GM12878 (cell line): ENCODE data around the gene GTSE1. TPM values are rescaled to one million over a fixed set of nuclear protein-coding genes. Genes with fewer than 3 reads are reported as not detected.
A peak's percentile ranks its signal among the peaks of the same experiment; 100 is the strongest.

Experiments
- ATAC-seq: fragments of 200-7000 bp; cut with Tn5 transposase; 3 replicates; pipeline ENCODE4 v1.9.1; 2020; ENCODE audit warnings: mild to moderate bottlenecking, moderate library complexity
- BruUV-seq: library from RNA; stranded (reverse); fragments of 400-500 nt; replicated peaks from 2 replicates; lab custom pipeline; 2021; lab: Mats Ljungman, UMichigan
- CTCF ChIA-PET: fragments of 300-600 bp; sonication (Branson Sonifier 250); formaldehyde crosslinking; extraction: SDS; loops from one replicate; lab custom pipeline; 2021; ENCODE audit warnings: inconsistent platforms; lab: Yijun Ruan, JAX
- POLR2A ChIA-PET: fragments of 350-600 bp; formaldehyde crosslinking; extraction: SDS; loops from one replicate; lab custom pipeline; 2021; ENCODE audit warnings: inconsistent platforms; lab: Charles Lee
- RAD21 ChIA-PET: fragments of 300-600 bp; sonication (Branson Sonifier 250); formaldehyde crosslinking; loops from one replicate; lab custom pipeline; 2023; ENCODE audit warnings: antibody characterized with exemption; ENCODE audit not compliant: unreplicated experiment; lab: Charles Lee
- SMC1A ChIA-PET: fragments of 300-600 bp; sonication (Branson Sonifier 250); formaldehyde crosslinking; loops from one replicate; lab custom pipeline; 2023; ENCODE audit not compliant: unreplicated experiment, uncharacterized antibody; lab: Charles Lee
- DNase-seq: peaks from one replicate; pipeline ENCODE4 v3.0.0-alpha.2; 2011; ENCODE audit warnings: low read depth, low spot score
- FAIRE-seq: peaks from 3 replicates; lab custom pipeline; 2011; peaks lifted over from hg19 to GRCh38; lab: Jason Lieb, UNC
- H2AFZ ChIP-seq: 2 replicates; pipeline ENCODE4 v1.6.0; 2011; ENCODE audit warnings: low read depth, low read length, control low read depth; ENCODE audit not compliant: control insufficient read depth
- H3K27ac ChIP-seq: 2 replicates; pipeline ENCODE4 v1.5.1; 2011; ENCODE audit warnings: control low read depth; ENCODE audit not compliant: control insufficient read depth, insufficient read depth
- H3K27me3 ChIP-seq, 2 experiments: replicated peaks in 1 of 2; 2 replicates each; pipeline versions ENCODE4 v1.6.0 to v1.6.1; 2011; ENCODE audit warnings: low read length in 1 of 2; ENCODE audit not compliant: control insufficient read depth in 2 of 2, insufficient read depth in 2 of 2
- H3K36me3 ChIP-seq, 2 experiments: 2 replicates each; pipeline ENCODE4 v1.5.1; 2011; ENCODE audit warnings: low read length in 1 of 2; ENCODE audit not compliant: control insufficient read depth in 2 of 2, insufficient read depth in 2 of 2
- H3K4me1 ChIP-seq: 2 replicates; pipeline ENCODE4 v1.6.1; 2011; ENCODE audit warnings: mild to moderate bottlenecking, low read length, moderate library complexity, mixed read lengths; ENCODE audit not compliant: control insufficient read depth, insufficient read depth
- H3K4me2 ChIP-seq: 2 replicates; pipeline ENCODE4 v1.6.0; 2011; ENCODE audit warnings: control low read depth; ENCODE audit not compliant: control insufficient read depth, insufficient read depth
- H3K4me3 ChIP-seq: fragments of 200-600 bp; sonication (generic); 2 replicates; pipeline ENCODE4 v1.5.1; 2016
- H3K79me2 ChIP-seq: 2 replicates; pipeline ENCODE4 v1.6.0; 2011; ENCODE audit warnings: low read length; ENCODE audit not compliant: control insufficient read depth, insufficient read depth
- H3K9ac ChIP-seq: 2 replicates; pipeline ENCODE4 v1.8.0; 2011; ENCODE audit warnings: low read length, control low read depth, mixed read lengths; ENCODE audit not compliant: control insufficient read depth, insufficient read depth
- H3K9me3 ChIP-seq: replicated peaks from 3 replicates; pipeline ENCODE4 v1.5.1; 2011; ENCODE audit warnings: mild to moderate bottlenecking, low read length; ENCODE audit not compliant: control insufficient read depth, insufficient read depth
- H4K20me1 ChIP-seq: 2 replicates; pipeline ENCODE4 v1.6.0; 2011; ENCODE audit not compliant: control insufficient read depth, insufficient read depth
- BACH1 ChIP-seq: fragments of 450-650 bp; IDR thresholded peaks from 2 replicates; pipeline ENCODE4 v1.6.1; 2017; ENCODE audit warnings: mild to moderate bottlenecking, borderline replicate concordance
- PAX5 ChIP-seq: IDR thresholded peaks from 2 replicates; pipeline ENCODE4 v1.6.1; 2011; ENCODE audit warnings: low read depth, low read length, borderline replicate concordance
- WGBS: methylation state at CpG from one replicate; pipeline ENCODE4 v1.1.6; 2016; ENCODE audit warnings: low lambda C conversion rate; ENCODE audit not compliant: insufficient replicate concordance, insufficient coverage; ENCODE audit errors: missing lambda C conversion rate; 5-methylcytosine and 5-hydroxymethylcytosine counted together
- in situ Hi-C: fragments of 300-500 bp; cut with MboI; formaldehyde crosslinking; loops from 9 replicates; pipeline ENCODE4 v1.14.3; 2018; ENCODE audit warnings: mixed read lengths
- intact Hi-C: fragments of 100-400 bp; cut with micrococcal nuclease; formaldehyde crosslinking; loops from one replicate; pipeline ENCODE4 v1.14.2; 2022; ENCODE audit not compliant: unreplicated experiment
- polyA plus RNA-seq, 11 experiments: library from polyadenylated mRNA; depleted of rRNA in 4 of 11; unstranded in 6 of 11; stranded (reverse) in 5 of 11; fragments of >200 nt; fragmentation: Nextera tagmentation in 4 of 11; fragmentation: Illumina TruSeq in 1 of 11; extraction: Ambion mirVana in 4 of 11; extraction: Trizol in 1 of 11; gene quantifications; 1 replicate in 1 of 11; 2 replicates in 10 of 11; pipeline versions ENCODE4 v1.2.1 to v1.2.3, GENCODE V29; 2011 to 2016; ENCODE audit warnings: inconsistent platforms in 2 of 11, missing spikeins in 2 of 11, low read depth in 1 of 11
- total RNA-seq, 4 experiments: library from RNA; depleted of rRNA in 3 of 4; stranded (reverse); fragments of >200 nt in 3 of 4; fragmentation: Illumina TruSeq in 1 of 4; extraction: Trizol in 1 of 4; gene quantifications; 2 replicates each; pipeline versions ENCODE4 v1.2.1 to v1.2.3, GENCODE V29; 2013 to 2021
- TF ChIP-seq, protein P1 (sequence below): fragments of 450-650 bp; IDR thresholded peaks from 2 replicates; pipeline ENCODE4 v1.6.1; 2017; ENCODE audit warnings: mild to moderate bottlenecking, moderate library complexity
- TF ChIP-seq, protein P2 (sequence below): fragments of 450-650 bp; conservative IDR thresholded peaks from 2 replicates; pipeline ENCODE4 v1.6.1; 2017; ENCODE audit warnings: mild to moderate bottlenecking, moderate library complexity

Gene GTSE1
- total and polyA plus RNA-seq, 10 of the 15 experiments (the other 5 are each of a cell fraction or from before 2014, with no cell fraction given) = 6.6 to 46.2 (median 32.3) TPM

DNA sequence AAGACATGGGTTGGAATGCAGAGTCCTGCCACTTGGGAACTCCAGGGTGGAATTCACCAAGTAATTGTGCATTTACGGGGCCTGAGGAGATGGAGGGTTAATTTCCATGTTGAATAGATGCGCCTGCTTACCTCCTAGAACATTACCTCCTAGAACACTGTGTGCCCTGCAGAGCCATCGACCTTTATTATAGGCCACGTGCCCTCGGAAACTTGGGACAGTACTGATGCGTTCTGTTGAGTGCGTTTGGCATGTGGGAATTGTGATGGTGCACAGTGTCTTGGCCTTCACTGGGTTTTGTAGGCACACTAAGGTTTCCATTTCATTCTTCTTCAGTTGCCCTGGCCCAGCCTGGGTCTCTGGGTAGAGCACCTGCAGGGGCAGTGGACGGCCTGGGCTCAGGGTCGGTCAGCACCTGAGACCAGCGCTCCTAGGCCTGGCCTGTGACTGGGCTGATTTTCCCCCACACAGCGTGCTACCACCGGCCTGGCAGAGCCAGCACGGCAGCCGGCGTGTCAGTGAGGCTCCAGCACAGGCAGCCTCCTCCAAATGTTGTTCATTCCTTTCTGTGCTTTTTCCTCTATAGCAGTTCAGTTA is 51.5 kb downstream of the GTSE1 start (continued):
- TF ChIP-seq, protein P1, sequence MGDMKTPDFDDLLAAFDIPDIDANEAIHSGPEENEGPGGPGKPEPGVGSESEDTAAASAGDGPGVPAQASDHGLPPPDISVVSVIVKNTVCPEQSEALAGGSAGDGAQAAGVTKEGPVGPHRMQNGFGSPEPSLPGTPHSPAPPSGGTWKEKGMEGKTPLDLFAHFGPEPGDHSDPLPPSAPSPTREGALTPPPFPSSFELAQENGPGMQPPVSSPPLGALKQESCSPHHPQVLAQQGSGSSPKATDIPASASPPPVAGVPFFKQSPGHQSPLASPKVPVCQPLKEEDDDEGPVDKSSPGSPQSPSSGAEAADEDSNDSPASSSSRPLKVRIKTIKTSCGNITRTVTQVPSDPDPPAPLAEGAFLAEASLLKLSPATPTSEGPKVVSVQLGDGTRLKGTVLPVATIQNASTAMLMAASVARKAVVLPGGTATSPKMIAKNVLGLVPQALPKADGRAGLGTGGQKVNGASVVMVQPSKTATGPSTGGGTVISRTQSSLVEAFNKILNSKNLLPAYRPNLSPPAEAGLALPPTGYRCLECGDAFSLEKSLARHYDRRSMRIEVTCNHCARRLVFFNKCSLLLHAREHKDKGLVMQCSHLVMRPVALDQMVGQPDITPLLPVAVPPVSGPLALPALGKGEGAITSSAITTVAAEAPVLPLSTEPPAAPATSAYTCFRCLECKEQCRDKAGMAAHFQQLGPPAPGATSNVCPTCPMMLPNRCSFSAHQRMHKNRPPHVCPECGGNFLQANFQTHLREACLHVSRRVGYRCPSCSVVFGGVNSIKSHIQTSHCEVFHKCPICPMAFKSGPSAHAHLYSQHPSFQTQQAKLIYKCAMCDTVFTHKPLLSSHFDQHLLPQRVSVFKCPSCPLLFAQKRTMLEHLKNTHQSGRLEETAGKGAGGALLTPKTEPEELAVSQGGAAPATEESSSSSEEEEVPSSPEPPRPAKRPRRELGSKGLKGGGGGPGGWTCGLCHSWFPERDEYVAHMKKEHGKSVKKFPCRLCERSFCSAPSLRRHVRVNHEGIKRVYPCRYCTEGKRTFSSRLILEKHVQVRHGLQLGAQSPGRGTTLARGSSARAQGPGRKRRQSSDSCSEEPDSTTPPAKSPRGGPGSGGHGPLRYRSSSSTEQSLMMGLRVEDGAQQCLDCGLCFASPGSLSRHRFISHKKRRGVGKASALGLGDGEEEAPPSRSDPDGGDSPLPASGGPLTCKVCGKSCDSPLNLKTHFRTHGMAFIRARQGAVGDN = no peak

DNA sequence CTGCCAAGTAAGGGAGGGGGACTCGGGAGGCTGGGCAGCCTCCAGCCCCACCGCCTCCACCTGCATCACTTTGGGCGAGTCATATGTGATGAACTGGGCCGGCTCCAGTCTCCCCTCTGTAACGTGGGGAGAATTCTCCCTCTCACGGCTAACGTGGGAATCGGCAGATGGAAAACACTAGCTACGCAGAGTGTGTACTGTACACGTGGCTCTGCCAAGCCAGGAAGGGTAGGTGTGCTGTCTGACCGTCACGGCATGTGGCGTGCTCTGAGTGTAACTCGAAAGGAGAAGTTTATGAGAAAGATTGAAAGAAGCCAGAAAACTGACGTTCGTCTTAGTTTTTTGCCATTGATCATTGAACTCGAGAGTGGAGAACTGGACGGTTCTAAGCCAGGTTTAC is 52.6 kb downstream of the GTSE1 start:
- H4K20me1 ChIP-seq = no peaks in the 10 kb centered on the region
- ChIA-PET RAD21 (interaction anchor here (0.7 kb wide), 1 partner anchor 10 kb away, joined by 3 read pairs; no protein-coding TSS in a partner anchor), POLR2A (interaction anchor here (0.7 kb wide), 2 partner anchors 19 to 150 kb away, joined by 3 to 4 read pairs; no protein-coding TSS in a partner anchor), CTCF (interaction anchor here (0.6 to 1.0 kb wide), 3 partner anchors 193 to 494 kb away, joined by 3 to 4 read pairs (median 4); no protein-coding TSS in a partner anchor), SMC1A (interaction anchor here (1.1 to 1.2 kb wide), 2 partner anchors 11 to 13 kb away, joined by 3 read pairs; no protein-coding TSS in a partner anchor)
- no peak for FAIRE-seq
- no TSS peak for BruUV-seq
- H3K27me3 ChIP-seq = no peaks in the 10 kb centered on the region
- no peak overlapping the region for H3K9ac ChIP-seq
- H3K4me3 ChIP-seq = no peak overlapping the region
- peaks cover 17 to 52% of the 10 kb centered on the region in 2 experiments for H3K36me3 ChIP-seq
- TF ChIP-seq, protein P2, sequence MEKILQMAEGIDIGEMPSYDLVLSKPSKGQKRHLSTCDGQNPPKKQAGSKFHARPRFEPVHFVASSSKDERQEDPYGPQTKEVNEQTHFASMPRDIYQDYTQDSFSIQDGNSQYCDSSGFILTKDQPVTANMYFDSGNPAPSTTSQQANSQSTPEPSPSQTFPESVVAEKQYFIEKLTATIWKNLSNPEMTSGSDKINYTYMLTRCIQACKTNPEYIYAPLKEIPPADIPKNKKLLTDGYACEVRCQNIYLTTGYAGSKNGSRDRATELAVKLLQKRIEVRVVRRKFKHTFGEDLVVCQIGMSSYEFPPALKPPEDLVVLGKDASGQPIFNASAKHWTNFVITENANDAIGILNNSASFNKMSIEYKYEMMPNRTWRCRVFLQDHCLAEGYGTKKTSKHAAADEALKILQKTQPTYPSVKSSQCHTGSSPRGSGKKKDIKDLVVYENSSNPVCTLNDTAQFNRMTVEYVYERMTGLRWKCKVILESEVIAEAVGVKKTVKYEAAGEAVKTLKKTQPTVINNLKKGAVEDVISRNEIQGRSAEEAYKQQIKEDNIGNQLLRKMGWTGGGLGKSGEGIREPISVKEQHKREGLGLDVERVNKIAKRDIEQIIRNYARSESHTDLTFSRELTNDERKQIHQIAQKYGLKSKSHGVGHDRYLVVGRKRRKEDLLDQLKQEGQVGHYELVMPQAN = no peak
- TF ChIP-seq PAX5 = no peak
- TF ChIP-seq, protein P1 = peak; percentile 33; the same call in 1 of the 2 replicates
- TF ChIP-seq BACH1 = no peak
- in situ Hi-C loops = no loop called here
- no peak for DNase-seq
- H3K9me3 ChIP-seq = no peaks in the 10 kb centered on the region
- H3K4me2 ChIP-seq = no peak overlapping the region
- H3K27ac ChIP-seq = no peak overlapping the region
- WGBS = 50% methylated on average over 18 of the region's 18 CpGs
- ATAC-seq = peak; percentile 55; the same call in 2 of the 3 replicates
- no peak overlapping the region for H2AFZ ChIP-seq
- H3K79me2 ChIP-seq = no peaks in the 10 kb centered on the region
- intact Hi-C loops = no loop called here
- no peaks in the 10 kb centered on the region for H3K4me1 ChIP-seq
